Activated effector memory CD4-positive, alpha-beta T cell treated with Interleukin-2 at 50 U/mL for 16 hours (primary cell): ENCODE measurements around the gene NDUFA11.
"Not testable (repeated sequence)": the region's sequence is repeated elsewhere in the genome, so short reads cannot be mapped to it uniquely, and the experiment has no call there.

Source experiments
- DNase-seq: peaks from one replicate; pipeline ENCODE4 v3.0.0-alpha.2; 2020

The NDUFA11 gene

DNA sequence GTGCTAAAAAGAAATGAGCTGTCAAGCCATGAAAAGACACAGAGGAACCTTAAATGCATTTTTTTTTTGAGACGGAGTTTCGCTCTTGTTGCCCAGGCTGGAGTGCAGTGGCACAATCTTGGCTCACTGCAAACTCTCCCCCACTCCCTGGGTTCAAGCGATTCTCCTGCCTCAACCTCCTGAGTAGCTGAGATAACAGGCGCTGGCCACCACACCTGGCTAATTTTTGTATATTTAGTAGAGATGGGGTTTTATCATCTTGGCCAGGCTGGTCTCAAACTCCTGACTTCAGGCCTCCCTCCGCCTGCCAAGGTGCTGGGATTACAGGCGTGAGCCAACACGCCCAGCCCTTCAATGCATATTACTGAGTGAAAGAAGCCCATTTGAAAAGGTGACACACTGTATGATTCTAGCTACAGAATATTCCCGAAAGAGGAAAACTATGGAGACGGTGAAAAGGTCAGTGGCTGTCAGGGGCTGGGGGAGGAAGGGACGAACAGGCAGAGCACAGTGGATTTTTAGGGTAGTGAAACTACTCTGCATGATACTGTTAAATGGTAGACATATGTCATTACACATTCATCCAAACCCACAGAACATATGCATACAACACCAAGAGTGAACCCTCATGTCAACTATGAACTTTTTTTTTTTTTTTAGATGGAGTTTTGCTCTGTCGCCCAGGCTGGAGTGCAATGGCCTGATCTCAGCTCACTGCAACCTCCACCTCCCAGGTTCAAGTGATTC is 19.4 kb downstream of the NDUFA11 start:
- not testable (repeated sequence) for DNase-seq

DNA sequence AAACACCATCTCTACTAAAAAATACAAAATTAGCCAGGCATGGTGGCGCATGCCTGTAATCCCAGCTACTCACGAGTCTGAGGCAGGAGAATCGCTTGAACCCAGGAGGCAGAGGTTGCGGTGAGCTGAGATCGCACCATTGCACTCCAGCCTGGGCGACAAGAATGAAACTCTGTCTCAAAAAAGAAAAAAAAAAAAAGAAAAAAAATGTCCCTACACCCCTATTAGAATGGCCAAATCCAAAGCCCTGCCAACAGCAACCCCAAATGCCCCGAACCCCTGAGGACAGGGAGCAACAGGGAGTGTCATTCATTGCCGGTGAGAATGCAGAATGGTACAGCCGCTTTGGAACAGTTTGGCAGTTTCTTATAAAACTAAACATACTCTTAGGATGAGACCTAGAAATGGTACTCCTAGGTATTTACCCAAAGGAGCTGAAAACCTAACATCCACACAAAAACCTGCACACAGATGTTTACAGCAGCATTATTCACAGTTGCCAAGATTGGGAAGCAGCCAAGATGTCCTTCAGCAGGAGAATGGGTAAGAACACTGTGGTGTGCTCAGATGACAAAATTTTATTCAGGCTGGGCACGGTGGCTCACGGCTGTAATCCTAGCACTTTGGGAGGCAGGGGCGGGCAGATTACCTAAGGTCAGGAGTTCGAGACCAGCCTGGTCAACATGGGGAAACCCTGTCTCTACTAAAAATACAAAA is 20.3 kb downstream of the NDUFA11 start:
- DNase-seq = not testable (repeated sequence)

DNA sequence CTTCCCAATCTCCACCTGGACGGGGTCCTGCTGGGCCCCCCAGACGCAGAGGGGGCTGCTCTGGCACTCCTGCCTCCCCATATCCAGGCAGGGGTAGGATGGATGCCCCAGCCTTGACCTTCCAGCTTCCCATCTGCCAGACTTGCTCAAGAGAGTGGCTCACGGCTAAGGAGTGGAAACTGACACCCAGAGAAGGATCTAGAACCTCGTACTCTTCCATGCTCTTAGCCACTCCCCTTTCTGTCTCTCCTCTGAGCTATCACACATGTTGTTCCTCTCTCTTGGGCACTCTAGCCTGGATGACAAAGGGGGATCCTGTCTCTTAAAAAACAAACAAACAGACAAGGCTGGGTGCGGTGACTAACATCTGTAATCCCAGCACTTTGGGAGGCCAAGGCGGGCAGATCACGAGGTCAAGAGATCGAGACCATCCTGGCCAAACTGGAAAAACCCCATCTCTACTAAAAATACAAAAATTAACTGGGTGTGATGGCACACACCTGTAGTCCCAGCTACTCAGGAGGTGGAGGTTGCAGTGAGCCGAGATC is 21.1 kb downstream of the NDUFA11 start:
- DNase-seq = no peak

GRCh38 chr19:5881543-5882299 is 21.9 kb downstream of the NDUFA11 start:
- no peak for DNase-seq

- no peak for DNase-seq
Observed at GRCh38 chr19:5880604-5881078, 22.9 kb downstream of the NDUFA11 start.

DNA sequence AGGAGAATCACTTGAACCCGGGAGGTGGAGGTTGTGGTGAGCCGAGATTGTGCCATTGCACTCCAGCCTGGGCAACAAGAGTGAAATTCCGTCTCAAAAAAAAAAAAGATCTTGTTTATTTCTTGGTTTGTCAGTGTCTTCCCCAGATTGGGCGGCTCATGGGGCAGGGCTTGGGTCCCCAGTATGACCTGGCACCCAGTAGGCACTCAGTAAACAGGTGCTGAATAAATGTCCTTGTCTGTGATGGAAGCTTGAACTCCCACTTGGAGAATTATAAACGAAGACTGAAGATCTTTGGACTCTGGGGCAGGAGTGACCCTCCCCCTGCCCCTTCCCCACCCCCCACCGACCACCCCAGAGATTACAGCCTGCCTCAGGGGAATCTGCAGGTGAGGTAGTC is 23.4 kb downstream of the NDUFA11 start:
- DNase-seq = no peak

- DNase-seq = no peak
Observed at GRCh38 chr19:5877882-5878281, 25.7 kb downstream of the NDUFA11 start.

DNA sequence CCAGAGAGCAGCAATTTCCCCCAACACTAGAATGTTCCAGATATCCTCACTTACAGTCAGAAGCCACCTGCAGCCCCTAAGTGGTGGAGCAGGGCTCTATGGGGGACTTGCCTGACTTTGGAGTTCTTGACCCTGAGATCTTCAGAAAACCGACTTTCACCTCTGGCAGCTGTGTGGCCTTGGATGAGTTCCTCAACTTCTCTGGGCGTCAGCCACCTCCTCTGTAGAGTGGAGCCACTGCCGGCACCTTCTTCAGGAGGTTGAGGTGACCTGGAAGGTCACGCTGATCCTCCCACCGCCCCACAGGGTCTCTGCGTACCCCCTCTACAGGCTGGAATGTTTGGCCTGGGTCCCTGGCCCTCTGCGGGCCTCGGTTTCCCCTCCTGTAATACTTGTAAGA is 26.2 kb downstream of the NDUFA11 start:
- no peak for DNase-seq

- not testable (repeated sequence) for DNase-seq
Observed at GRCh38 chr19:5874496-5874895, 29.1 kb downstream of the NDUFA11 start.

DNA sequence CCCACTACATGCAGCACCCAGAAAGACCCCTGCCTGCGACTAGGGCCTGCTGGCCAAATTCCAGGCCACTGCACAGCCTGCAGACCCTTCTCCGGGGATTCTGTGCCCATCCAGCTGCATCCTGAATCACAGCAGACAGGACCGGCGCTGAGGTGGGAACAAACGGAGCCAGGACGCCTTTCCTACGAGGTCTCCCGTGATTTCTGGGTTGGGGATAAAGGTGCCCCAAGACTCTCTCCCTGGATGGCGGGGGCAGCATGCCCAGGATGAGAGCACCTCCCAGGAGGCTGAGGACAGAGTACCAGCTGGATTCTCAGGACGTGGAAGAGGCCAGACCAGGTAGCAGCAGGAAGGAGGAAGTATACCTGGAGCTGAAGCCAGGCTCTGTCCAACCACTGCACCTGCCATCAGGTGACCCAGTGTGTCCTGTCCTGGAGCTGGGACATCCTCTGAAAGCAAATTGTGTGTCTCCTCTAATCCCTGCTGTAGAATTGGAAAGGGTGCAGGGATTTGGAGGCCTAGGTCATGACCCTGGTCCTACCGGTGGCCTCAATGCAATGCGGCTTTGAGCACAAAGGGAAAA is 29.9 kb downstream of the NDUFA11 start:
- DNase-seq = no peak

GRCh38 chr19:5870986-5871394 is 32.6 kb downstream of the NDUFA11 start:
- no peak for DNase-seq

DNA sequence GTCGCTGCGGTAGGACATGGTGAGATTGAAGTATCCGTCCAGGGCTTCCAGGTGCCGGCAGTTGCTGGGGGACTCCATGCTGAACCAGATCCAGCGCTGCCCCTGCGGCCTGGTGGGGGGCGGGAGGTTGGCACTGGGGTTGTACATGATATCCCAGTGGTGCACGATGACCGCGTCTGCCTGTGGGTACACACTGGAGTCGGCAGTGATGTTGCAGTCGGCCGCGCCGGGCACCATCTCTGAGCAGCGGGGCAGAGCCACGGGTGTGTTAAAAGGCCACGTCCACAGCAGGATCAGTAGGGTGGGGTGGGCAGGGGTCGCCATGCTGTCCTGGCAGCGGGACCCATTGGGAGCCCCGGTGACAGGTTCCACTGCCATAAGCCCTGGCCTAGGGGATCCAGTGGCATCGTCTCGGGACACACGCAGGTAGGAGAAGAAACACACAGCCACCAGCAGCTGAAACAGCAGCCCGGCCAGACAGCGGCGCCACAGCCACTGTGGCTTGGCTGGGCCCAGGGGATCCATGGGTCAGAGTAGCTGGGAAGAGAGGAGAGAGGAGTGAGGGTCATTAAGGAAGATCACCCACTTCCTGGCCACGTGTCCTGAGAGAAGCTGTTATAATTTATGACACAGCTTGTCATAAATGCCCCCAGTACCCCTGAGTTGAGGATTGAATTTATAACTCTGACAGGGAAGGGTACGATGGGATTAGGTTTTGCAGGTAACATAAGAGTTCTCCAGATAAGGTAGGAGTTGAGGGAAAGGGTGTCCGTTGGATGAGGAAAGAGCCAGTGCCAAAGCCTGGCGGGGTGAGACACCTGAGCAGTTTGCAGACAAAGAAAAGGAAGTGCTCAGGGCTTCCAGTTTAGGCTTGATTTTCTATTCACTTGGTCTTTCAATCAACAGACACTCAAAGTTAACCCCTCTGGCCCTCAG is 36.1 kb downstream of the NDUFA11 start:
- no peak for DNase-seq

- DNase-seq = no peak
Observed at GRCh38 chr19:5865772-5866171, 37.8 kb downstream of the NDUFA11 start.

DNA sequence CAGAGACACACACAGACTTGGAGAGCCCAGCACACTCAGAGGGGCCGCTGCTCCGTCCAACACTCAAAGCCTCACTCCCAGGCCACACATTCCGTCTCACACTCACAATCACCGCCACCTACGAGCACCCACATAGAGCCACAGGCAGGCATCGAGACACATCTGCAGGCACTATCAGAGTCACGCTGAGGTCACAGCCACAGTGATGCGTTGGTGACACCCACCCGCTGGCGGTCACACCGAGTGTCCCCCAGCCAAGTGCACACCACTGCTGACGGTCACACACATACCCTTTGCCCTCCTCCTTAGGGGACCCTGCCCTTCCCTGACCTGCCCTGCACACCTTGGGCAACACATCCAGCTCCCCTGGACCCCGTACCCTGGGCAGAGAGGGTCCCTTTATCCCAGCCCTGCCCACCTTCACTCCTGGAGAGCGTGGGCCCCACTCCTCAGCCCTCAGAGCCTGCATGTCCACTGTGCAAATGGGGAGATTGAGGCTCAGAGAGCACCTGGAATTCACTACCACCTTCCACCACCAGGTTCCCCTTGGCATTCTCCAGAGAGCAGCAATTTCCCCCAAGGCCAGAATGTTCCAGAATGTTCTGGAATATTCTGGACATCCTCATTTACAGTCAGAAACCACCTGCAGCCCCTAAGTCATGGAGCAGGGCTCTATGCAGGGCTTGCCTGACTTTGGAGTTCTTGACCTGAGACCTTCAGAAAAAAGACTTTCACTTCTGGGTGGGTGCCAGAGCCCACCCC is 38.7 kb downstream of the NDUFA11 start:
- DNase-seq = no peak

GRCh38 chr19:5864013-5864720 is 39.4 kb downstream of the NDUFA11 start:
- no peak for DNase-seq

DNA sequence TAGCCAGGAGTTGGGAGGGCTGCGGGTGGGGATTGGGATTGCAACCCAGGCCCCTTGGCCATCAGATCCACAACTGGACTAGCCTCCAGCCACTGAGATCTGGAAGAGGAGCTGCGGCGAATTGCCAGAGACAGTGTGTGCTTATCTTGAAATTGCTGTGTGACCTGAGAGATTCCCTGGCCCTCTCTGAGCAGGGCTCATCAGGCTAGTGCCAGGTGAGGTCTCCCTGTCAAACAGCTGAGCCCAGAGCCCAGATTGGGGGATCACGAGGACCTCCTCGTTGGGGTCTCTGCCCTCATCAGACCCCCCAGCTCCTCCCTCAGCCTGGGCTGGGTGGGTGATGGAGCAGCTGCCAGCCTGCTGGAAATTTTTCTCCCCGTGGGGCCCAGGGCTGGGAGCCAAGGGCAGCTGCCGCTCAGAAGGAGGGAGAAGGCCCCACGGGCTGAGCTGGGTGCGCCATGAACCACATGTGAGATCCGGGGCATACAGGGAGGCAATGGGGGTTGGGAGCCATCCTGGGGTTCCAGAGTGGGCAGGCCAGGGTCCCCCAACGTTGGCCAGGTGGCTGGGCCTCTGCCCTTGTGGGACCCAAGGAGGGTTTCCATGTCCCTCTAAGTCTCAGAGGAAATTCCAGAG is 40.4 kb downstream of the NDUFA11 start:
- no peak for DNase-seq

- DNase-seq = no peak
Observed at GRCh38 chr19:5857203-5858081, 46.1 kb downstream of the NDUFA11 start.

GRCh38 chr19:5855151-5855550 is 48.4 kb downstream of the NDUFA11 start:
- DNase-seq = not testable (repeated sequence)

- DNase-seq = not testable (repeated sequence)
Observed at GRCh38 chr19:5854121-5854520, 49.5 kb downstream of the NDUFA11 start.
